Measurements from ENCODE around the gene NNAT. TPM values are rescaled to one million over a fixed set of nuclear protein-coding genes. Genes with fewer than 3 reads are reported as not detected.

Gene NNAT
- total and polyA plus RNA-seq, 4 donors: 0.09 to 0.24 TPM; not detected in 2

GRCh38 chr20:37511610-37512275 lies 9.3 kb upstream of the NNAT start (continued):
- TF ChIP-seq EGR1 (IDR thresholded peaks at IDR 0.05; ENCODE audit: low read depth in 2 of 2): no peak
- no peak for TF ChIP-seq RXRA (IDR thresholded peaks at IDR 0.05)
- no peak for TF ChIP-seq MAX (IDR thresholded peaks at IDR 0.05)
- TF ChIP-seq CTCF (IDR thresholded peaks at IDR 0.05; ENCODE audit: low read depth, low read length, missing input control): no peak
- no peak for TF ChIP-seq RAD21 (IDR thresholded peaks at IDR 0.05)

- 89% methylated on average over 4 of the region's 4 CpGs for WGBS
- no peak for TF ChIP-seq TAF1 (conservative IDR thresholded peaks at IDR 0.05)
- no peak for TF ChIP-seq RXRA (IDR thresholded peaks at IDR 0.05)
- TF ChIP-seq CTCF (IDR thresholded peaks at IDR 0.05; ENCODE audit: low read depth, low read length, missing input control): no peak
- TF ChIP-seq NR2F2 (IDR thresholded peaks at IDR 0.05): no peak
- TF ChIP-seq ATF3 (IDR thresholded peaks at IDR 0.05): no peak
- TF ChIP-seq FOXA1 (IDR thresholded peaks at IDR 0.05): no peak
- TF ChIP-seq YY1 (IDR thresholded peaks at IDR 0.05): no peak
- TF ChIP-seq JUND (IDR thresholded peaks at IDR 0.05): no peak
- no peak for TF ChIP-seq HNF4G (IDR thresholded peaks at IDR 0.05)
- no peak for TF ChIP-seq REST (IDR thresholded peaks at IDR 0.05)
- no peak for TF ChIP-seq GABPA (IDR thresholded peaks at IDR 0.05 in 1 of 2, conservative IDR thresholded peaks at IDR 0.05 in 1 of 2)
- TF ChIP-seq FOXA2 (IDR thresholded peaks at IDR 0.05): no peak
- TF ChIP-seq EGR1 (IDR thresholded peaks at IDR 0.05; ENCODE audit: low read depth in 2 of 2): no peak
- H3K36me3 ChIP-seq (ENCODE audit: control insufficient read depth in 4 of 4, insufficient read depth in 3 of 4, low read depth in 1 of 4, low read length in 3 of 4): peaks cover 0 to 48% (median 28%) of the 10 kb centered on the region in 4 donors
Measured at GRCh38 chr20:37513779-37514359, 7.2 kb upstream of the NNAT start.

More at GRCh38 chr20:37513779-37514359, 7.2 kb upstream of the NNAT start:
- H3K9me3 ChIP-seq (ENCODE audit: control insufficient read depth in 4 of 4, low read length in 3 of 4): no peaks in the 10 kb centered on the region
- DNase-seq (ENCODE audit: low spot score): no peak
- H3K4me3 ChIP-seq (ENCODE audit: low read depth in 1 of 3, low read length in 3 of 3): no peak overlapping the region
- H3K27ac ChIP-seq (ENCODE audit: low read depth in 1 of 2, low read length in 2 of 2): no peak overlapping the region
- peaks cover 0 to 15% (median 2%) of the 10 kb centered on the region in 4 donors for H3K4me1 ChIP-seq (ENCODE audit: control insufficient read depth in 4 of 4, insufficient read depth in 4 of 4, low read length in 3 of 4)
- H3K27me3 ChIP-seq (ENCODE audit: control insufficient read depth in 4 of 4, insufficient read depth in 4 of 4, low read length in 3 of 4): no peaks in the 10 kb centered on the region
- H3K9ac ChIP-seq (ENCODE audit: low read depth in 1 of 2, low read length in 2 of 2): no peak overlapping the region
